Measurements from ENCODE around the gene ZNF750. TPM values are rescaled to one million over a fixed set of nuclear protein-coding genes. Genes with fewer than 3 reads are reported as not detected.
"Not testable (repeated sequence)": the region's sequence is repeated elsewhere in the genome, so short reads cannot be mapped to it uniquely, and the experiment has no call there.

The ZNF750 gene
- total RNA-seq, 1 donor from 2014 or later: under 0.01 TPM

DNA sequence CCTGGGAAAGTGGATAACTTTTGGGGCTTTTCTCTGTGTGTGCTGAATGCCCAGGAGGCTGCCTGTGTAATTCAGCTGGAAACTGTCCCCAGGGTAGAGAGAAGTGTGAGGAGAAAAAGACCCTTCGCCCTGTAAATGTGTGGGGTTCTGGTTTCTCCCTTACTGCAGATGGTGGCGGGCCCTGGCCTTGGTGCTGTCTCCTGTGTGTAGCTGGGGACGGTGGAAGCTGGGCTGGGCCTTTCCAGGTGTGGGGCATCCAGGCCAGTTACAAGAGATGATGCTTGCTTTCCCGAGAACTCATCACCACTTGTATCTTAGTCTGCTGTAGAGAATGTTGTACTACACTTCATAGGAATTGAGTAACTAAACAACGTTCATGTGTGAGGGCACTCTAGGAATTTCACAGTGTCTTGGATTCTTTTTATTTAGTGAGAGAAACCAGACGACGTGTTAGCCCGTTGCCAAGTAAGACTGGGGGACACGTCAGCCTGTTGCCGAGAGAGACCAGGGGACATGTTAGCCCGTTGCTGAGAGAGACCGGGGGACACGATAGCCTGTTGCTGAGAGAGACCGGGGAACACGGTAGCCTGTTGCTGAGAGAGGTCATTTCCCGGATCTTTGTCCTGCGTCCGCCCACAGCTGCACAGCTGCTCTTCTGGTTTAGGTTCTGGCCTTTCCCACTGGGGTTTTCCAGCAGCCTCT lies 44.9 kb downstream of the ZNF750 start:
- DNase-seq (ENCODE audit: low read depth, low spot score): no peak

- DNase-seq (ENCODE audit: low read depth, low spot score): no peak
Observed at GRCh38 chr17:82793974-82794630, 45.7 kb downstream of the ZNF750 start.

GRCh38 chr17:82791532-82791931 lies 48.3 kb downstream of the ZNF750 start:
- DNase-seq (ENCODE audit: low read depth, low spot score): peak; percentile 41

DNA sequence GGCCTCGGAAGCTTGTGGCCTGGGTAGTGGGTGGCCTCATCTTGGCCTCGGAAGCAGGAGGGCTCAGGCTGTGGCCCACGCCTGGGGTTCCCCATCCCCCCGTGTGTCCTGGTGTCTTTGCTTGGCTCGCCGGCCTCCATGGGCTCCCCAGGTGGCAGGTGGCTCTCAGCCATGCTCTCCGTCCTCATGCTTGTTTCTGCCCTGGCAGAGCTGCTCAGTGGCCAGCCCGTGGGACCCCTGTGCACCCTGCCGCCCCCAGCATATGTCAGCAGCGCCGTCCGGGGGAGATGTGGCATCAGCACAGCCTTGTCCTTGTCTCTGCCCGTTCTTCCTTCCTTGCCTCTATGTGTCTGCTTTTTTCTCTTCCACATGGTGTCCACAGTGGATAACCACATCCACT lies 49.4 kb downstream of the ZNF750 start:
- no peak for DNase-seq (ENCODE audit: low read depth, low spot score)

GRCh38 chr17:82789806-82790205 lies 50.0 kb downstream of the ZNF750 start:
- no peak for DNase-seq (ENCODE audit: low read depth, low spot score)

DNA sequence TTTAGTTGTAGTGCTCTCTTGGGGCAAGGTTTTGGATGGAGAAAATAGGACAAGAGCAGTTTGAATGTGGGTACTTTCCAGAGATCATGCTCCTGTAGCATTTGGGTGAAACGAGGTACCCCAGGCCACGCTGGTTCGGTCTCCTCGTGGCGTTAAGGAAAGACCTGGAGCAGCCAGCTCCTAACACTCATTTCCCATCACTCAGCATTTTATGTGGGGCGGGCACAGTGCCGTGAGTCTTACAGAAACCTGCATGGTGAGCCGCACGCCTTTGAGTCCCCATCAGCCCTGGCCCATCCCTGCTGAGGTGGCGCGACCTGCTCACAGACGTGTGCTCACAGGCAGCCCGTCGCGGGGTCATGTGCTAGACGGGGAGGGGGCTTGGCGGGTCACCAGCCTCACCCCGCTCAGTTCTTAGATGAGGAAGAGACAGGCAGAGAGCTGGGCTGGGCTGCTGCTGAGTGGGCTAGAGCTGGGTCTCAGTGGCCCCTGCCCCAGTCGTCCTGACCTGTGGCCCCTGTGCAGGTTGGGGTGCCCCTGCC lies 50.7 kb downstream of the ZNF750 start:
- no peak for DNase-seq (ENCODE audit: low read depth, low spot score)

DNA sequence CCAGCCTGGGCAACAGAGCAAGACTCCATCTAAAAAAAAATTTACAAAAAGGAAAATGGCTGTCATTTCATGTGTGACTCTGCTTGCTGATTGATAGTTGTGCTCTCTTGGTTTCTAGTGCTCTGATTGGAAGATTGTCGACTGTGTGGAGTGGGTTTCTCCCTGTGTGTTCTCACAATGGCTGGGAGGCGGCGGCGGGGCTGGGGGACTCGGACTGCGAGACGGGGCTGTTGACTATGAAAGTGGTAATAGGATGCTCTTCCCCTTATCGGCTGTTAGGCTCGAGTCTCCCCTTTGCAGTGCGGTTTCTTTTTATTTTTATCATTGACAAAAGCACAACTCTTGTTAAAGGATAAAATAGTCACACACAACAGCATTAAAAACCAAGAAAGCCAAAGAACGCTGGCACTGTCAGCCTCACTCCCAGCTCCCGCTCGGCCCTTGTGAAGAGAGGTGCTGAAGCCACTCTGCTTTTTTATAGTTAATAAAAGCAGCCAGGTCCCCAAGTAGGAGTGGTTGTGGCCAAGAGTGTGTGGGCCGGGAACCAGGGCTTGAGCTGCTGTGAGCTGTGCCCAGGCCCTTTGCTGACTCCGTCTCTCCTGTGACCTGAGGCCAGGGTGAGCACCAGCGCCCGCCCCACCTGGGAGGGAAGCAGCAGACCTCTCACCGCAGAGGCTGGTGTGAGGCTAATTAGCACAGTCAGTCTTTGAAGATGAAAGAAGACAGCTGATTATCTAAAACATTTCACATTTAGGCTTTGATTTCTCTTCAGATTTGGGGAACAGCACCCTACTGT lies 51.4 kb downstream of the ZNF750 start:
- no peak for DNase-seq (ENCODE audit: low read depth, low spot score)

GRCh38 chr17:82787081-82787848 lies 52.6 kb downstream of the ZNF750 start:
- DNase-seq (ENCODE audit: low read depth, low spot score): no peak

GRCh38 chr17:82786427-82786826 lies 53.4 kb downstream of the ZNF750 start:
- DNase-seq (ENCODE audit: low read depth, low spot score): no peak

- DNase-seq (ENCODE audit: low read depth, low spot score): not testable (repeated sequence)
Observed at GRCh38 chr17:82785581-82785980, 54.2 kb downstream of the ZNF750 start.

- DNase-seq (ENCODE audit: low read depth, low spot score): no peak
Observed at GRCh38 chr17:82783498-82783897, 56.3 kb downstream of the ZNF750 start.

- no peak for DNase-seq (ENCODE audit: low read depth, low spot score)
Observed at GRCh38 chr17:82782657-82783207, 57.1 kb downstream of the ZNF750 start.

DNA sequence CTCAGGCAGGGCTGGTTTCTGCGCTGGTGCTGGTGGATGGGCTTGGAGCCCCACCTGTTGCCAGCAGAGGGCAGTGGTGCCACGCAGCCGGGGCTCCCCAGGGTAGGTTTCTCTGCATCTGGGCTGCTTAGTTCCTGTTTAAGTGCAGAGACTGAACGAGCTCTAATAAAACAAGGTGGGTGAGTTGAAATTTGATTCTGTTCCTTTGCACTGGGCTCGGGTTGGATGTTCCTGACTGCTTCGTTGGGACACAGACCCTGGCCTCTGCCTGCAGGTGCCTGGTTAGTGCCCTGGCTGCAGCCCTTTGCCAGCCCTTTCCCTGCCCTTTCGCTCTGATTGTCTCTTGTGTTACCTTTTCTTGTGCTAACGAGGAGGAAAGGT lies 57.9 kb downstream of the ZNF750 start:
- DNase-seq (ENCODE audit: low read depth, low spot score): peak; percentile 20

- DNase-seq (ENCODE audit: low read depth, low spot score): no peak
Observed at GRCh38 chr17:82780971-82781893, 58.6 kb downstream of the ZNF750 start.

- no peak for DNase-seq (ENCODE audit: low read depth, low spot score)
Observed at GRCh38 chr17:82780195-82780594, 59.6 kb downstream of the ZNF750 start.

GRCh38 chr17:82779541-82779940 lies 60.3 kb downstream of the ZNF750 start:
- DNase-seq (ENCODE audit: low read depth, low spot score): no peak
